ENCODE results near the gene PRRX2.

DNA sequence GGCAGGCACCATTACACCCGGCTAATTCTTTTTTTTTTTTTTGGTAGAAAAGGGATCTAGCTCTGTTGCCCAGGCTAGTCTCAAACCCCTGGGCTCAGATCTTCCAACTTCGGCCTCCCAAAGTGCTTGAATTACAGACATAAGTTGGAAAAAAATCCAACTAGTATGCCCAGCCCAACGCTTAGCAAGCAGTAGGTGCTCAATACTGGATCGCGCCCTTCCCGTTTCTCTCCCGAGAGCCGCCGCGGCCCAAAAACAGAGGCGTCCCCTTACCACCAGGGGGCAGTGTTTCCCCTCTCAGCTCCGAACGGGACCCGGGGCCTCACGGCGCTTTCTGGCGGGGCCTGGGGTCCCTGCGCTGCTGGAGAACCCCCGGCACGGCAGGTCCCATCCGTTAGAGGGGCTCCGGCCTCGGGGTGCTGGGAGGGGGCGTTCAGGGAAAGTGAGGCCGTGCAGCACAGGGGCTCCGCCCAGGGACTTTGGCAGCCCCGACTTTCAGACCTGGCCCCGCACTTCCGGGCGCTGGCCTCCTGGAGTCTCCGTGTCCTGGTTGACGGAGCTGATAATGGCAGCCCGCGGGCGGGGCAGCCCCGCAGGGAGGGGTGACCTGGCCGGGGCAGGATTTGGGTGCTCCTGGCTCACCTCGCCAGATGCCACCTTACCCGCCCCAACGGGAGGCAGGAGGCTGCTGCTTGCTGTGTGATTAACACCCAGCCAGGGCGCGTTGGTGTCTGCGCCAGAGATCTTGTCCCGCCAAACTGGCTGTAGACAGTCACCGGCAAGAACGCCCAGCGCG, 72.2 kb downstream of the PRRX2 start:
- TF ChIP-seq, protein P1, sequence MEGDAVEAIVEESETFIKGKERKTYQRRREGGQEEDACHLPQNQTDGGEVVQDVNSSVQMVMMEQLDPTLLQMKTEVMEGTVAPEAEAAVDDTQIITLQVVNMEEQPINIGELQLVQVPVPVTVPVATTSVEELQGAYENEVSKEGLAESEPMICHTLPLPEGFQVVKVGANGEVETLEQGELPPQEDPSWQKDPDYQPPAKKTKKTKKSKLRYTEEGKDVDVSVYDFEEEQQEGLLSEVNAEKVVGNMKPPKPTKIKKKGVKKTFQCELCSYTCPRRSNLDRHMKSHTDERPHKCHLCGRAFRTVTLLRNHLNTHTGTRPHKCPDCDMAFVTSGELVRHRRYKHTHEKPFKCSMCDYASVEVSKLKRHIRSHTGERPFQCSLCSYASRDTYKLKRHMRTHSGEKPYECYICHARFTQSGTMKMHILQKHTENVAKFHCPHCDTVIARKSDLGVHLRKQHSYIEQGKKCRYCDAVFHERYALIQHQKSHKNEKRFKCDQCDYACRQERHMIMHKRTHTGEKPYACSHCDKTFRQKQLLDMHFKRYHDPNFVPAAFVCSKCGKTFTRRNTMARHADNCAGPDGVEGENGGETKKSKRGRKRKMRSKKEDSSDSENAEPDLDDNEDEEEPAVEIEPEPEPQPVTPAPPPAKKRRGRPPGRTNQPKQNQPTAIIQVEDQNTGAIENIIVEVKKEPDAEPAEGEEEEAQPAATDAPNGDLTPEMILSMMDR (conservative IDR thresholded peaks at IDR 0.05) = peak; percentile 97
- TF ChIP-seq ZFX (IDR thresholded peaks at IDR 0.05) = no peak; the same call in 1 of the 2 replicates
